GM19455 (cell line): Measurements from ENCODE around the gene MACF1.

Source experiments
- ATAC-seq: cut with Tn5 transposase; IDR thresholded peaks from one replicate; pipeline ENCODE4 v1.9.1; 2021; ENCODE audit not compliant: unreplicated experiment

The MACF1 gene

GRCh38 chr1:39344394-39345154 is 140.1 kb downstream of the MACF1 start:
- ATAC-seq = no peak

GRCh38 chr1:39346872-39347271 is 142.4 kb downstream of the MACF1 start:
- ATAC-seq = no peak

- ATAC-seq = no peak
Observed at GRCh38 chr1:39348278-39348677, 143.8 kb downstream of the MACF1 start.

DNA sequence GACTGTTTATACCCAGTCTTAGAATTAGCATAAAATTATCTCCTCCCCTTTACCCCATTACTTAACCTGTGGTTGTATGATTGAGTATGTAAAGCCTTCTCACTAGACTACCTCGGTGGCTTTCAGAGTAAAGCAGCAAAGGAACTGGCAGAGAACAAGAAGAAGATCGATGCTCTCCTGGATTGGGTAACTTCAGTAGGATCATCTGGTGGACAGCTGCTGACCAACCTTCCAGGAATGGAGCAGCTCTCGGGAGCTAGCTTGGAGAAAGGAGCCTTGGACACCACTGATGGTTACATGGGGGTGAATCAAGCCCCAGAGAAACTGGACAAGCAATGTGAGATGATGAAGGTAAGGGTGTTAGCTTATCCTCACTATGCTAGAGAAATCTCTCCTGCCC is 148.4 kb downstream of the MACF1 start:
- ATAC-seq = no peak

GRCh38 chr1:39354572-39354971 is 150.1 kb downstream of the MACF1 start:
- no peak for ATAC-seq

DNA sequence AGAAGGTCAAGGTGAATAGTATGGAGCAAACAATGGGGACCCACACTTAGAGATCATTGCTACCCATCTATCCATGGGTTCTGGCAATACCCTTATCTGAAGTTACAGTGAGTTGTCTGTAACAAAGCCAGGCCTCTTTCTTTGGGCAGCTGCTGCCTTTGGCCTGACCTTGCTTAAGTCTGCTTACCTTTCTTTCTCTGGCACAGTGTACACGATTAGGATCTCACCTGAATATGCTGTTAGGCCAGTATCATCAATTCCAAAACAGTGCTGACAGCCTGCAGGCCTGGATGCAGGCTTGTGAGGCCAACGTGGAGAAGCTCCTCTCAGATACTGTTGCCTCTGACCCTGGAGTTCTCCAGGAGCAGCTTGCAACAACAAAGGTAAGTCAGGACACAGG is 154.0 kb downstream of the MACF1 start:
- ATAC-seq = no peak

DNA sequence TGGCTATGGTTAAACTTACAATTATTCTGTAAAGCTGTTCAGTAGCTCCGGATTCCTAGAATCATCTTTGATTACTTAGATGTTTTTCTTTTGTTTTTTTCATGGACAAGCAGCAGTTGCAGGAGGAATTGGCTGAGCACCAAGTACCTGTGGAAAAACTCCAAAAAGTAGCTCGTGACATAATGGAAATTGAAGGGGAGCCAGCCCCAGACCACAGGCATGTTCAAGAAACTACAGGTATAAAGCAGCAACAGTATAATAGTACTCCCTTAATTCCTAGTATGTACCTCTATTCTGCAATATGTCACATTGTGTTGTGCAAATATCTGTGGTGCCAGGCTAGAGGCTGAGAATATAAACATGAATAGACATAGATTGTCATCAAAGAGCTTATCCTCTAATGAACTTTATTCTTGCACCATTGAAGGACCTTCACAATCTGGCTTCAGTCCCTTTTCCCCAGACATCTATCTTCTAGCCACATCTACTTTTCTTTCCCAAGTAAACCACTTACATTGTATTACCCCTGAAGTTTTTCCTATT is 154.6 kb downstream of the MACF1 start:
- no peak for ATAC-seq

GRCh38 chr1:39360731-39361130 is 156.2 kb downstream of the MACF1 start:
- ATAC-seq = no peak

DNA sequence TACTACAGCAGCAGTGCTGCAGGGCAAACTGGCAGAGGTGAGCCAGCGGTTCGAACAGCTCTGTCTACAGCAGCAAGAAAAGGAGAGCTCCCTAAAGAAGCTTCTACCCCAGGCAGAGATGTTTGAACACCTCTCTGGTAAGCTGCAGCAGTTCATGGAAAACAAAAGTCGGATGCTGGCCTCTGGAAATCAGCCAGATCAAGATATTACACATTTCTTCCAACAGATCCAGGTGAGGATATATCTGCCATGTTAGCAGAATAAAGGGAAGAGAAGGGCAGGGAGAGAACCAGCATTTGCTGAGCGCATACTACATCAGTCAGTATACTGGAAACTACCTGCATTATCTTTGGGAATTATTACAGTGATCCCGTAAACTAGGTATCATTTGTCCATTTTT is 157.0 kb downstream of the MACF1 start:
- no peak for ATAC-seq

DNA sequence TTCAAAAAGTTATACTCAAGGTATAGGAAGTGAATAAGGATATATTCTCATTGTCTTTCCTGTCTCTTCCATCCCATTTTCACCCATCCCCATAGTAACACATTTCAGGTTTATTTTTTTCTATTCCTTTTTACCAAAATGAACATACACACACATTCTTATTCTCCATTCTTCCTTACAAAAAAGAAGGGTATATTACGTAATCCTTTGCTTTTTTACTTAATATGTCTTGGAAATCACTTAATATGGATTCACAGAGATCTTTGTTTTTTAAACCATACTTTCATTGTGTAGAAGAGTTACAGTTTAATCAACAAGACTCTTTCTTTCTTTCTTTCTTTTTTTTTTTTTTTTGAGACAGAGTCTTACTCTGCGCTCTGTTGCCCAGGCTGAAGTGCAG is 158.8 kb downstream of the MACF1 start:
- ATAC-seq = no peak

DNA sequence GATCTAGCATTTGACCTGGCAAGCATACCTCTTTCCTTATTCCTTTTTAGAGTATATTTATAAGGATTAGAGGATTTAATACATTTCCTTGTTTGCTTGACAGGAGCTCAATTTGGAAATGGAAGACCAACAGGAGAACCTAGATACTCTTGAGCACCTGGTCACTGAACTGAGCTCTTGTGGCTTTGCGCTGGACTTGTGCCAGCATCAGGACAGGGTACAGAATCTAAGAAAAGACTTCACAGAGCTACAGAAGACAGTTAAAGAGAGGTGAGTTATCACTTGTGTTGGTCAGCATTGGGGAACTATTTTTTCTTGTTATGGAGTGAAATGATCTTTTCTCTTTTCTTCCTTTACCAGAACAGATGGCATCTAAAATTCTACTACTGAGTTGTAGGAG is 163.6 kb downstream of the MACF1 start:
- no peak for ATAC-seq

- no peak for ATAC-seq
Observed at GRCh38 chr1:39369565-39369964, 165.1 kb downstream of the MACF1 start.

DNA sequence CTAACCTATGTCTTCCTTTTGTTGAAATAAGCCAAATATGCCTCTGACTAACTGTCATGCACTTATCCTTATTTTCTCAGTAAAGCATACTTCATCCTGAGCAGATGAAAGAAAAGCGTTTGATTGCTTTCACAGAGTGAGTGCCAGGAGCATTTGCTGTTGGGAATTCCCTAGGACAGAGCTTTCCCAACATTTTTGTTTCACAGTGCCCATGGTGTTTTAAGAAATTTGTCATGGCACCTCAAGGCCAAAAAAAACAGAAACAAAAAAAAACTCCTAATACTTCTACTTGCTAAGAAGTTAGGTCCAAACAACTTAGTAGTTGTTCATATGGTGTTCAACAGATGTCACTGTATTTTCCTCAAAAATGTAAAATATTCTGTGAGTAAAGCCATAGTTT is 166.1 kb downstream of the MACF1 start:
- ATAC-seq = no peak

GRCh38 chr1:39372105-39372504 is 167.6 kb downstream of the MACF1 start:
- no peak for ATAC-seq

DNA sequence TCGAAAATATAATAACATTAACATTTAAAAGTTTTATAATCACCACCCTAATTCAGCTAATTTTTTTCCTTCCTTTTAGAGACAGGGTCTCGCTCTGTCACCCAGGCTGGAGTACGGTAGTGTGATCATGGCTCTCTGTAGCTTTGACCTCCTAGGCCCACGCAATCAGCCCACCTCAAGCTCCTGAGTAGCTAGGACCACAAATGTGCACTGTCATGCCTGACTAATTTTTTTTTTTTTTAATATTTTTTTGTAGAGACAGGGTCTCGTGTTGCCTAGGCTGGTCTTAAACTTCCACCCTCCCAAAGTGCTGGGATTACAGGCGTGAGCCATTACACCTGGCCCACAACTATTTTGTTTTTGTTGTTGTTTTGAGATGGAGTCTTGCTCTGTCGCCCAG is 172.2 kb downstream of the MACF1 start:
- no peak for ATAC-seq

DNA sequence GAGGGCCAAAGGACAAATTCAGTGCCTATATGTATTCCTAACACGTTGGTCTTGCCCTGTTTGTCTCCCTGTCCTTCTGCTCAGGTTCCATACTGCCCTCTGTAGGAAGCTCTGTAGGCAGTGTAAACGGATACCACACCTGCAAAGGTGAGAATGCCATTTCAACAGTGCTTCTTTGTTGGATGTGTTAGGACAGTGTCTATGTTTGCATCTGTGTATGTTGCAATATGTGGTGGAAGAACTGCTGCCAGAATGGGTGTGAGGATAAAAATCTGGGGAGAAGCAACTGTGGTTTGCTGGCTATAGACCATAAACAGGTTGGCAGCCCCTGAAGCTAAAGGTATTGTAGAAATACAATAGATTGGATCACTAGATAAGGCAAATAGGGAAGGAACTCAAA is 173.9 kb downstream of the MACF1 start:
- ATAC-seq = no peak

DNA sequence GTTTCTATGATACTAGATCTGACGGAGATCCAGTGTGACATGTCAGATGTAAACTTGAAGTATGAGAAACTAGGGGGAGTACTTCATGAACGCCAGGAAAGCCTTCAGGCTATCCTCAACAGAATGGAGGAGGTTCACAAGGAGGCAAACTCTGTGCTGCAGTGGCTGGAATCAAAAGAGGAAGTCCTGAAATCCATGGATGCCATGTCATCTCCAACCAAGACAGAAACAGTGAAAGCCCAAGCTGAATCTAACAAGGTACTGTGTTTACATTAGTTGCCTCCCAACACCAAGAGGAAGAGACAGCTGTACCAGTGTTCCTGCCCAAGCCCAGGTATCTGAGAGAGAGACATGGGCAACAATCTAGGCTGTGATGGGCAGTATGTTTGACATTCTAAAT is 174.7 kb downstream of the MACF1 start:
- ATAC-seq = no peak

DNA sequence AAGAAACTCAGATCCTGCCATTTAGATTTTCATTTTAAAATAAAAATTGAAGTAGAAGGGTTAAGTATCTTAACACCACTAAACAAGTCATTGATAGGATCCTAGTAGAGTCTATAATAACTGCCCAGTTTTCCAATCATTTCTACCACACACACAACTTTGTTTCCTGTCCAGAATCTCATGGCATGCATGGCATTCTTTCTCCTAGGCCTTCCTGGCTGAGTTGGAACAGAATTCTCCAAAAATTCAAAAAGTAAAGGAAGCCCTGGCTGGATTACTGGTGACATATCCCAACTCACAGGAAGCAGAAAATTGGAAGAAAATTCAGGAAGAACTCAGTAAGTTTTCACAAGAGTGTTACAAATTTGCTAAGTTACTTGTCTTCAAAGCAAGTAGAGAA is 175.5 kb downstream of the MACF1 start:
- ATAC-seq = no peak

DNA sequence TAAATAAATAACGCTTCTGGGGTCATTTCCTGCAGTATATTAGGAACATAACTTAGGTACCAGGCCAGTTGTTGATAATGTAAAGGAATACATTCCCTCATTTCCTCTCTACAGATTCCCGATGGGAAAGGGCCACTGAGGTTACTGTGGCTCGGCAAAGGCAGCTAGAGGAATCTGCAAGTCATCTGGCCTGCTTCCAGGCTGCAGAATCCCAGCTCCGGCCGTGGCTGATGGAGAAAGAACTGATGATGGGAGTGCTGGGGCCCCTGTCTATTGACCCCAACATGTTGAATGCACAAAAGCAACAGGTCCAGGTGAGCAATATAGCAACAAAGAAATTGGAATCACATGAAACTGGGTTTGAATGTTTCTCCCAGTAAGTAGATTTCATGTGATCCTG is 177.3 kb downstream of the MACF1 start:
- no peak for ATAC-seq

- no peak for ATAC-seq
Observed at GRCh38 chr1:39384305-39384704, 179.8 kb downstream of the MACF1 start.

DNA sequence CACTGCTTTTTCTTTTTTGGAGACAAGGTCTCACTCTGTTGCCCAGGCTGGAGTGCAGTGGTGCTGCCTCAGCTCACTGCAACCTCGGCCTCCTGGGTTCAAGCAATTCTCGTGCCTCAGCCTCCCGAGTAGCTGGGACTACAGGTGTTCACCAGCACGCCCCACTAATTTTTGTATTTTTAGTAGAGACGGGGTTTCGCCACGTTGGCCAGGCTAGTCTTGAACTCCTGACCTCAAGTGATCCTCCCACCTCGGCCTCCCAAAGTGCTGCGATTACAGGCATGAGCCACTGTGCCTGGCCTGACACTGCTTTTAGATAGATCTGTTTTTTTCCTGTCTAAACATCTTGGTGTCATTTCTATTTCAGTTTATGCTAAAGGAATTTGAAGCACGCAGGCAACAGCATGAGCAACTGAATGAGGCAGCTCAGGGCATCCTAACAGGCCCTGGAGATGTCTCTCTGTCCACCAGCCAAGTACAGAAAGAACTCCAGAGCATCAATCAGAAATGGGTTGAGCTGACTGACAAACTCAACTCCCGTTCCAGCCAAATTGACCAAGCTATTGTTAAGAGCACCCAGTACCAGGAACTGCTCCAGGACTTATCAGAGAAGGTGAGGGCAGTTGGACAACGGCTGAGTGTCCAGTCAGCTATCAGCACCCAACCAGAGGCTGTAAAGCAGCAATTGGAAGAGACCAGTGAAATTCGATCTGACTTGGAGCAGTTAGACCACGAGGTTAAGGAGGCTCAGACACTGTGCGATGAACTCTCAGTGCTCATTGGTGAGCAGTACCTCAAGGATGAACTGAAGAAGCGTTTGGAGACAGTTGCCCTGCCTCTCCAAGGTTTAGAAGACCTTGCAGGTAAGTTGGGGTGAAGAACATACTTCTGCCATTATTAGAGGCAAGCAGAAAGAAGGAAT is 180.8 kb downstream of the MACF1 start:
- no peak for ATAC-seq

DNA sequence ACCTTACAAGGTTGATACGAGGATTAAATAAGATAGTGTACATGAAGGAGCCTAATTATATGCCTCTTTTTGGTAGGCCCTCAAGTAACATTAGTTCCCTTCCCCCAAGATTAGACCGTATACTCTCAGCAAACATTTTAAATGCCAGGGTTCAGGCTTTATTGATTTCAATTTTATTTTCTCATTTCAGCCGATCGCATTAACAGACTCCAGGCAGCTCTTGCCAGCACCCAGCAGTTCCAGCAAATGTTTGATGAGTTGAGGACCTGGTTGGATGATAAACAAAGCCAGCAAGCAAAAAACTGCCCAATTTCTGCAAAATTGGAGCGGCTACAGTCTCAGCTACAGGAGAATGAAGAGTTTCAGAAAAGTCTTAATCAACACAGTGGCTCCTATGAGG is 182.5 kb downstream of the MACF1 start:
- no peak for ATAC-seq
